ENCODE measurements around the gene PHKB. TPM values are rescaled to one million over a fixed set of nuclear protein-coding genes. Genes with fewer than 3 reads are reported as not detected.

PHKB gene
- total and polyA plus RNA-seq, 2 of the 8 experiments (the other 6 are each of a cell fraction or from before 2014, with no cell fraction given) = 18.6 to 38.3 TPM

DNA sequence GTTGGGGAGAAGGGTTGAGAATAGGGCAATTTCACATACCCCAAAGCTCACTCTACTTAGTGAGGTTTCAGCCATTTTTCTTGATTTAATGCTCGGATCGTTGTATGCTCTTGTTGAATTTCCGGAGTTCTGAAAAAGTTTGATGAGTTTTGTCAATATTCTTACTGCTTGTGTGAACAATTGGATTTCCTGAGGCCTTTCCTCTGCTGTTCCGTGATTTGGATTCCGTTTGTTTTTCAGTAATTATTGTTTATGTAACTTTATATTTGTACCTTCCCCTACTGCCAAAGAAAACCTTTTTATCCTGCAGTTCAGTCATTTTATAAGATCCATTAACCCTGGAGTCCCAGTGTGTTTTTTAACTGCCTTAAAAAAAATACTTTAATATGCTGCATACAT is 62.9 kb downstream of the PHKB start:
- H2AK5ac ChIP-seq (ENCODE audit: low read depth, low read length) = no peak overlapping the region
- no peak overlapping the region for H3K23ac ChIP-seq (ENCODE audit: insufficient read length)
- H3K79me1 ChIP-seq (ENCODE audit: low read depth, low read length) = no peaks in the 10 kb centered on the region
- H2AFZ ChIP-seq (ENCODE audit: low read length) = no peak overlapping the region
- H3K4ac ChIP-seq (replicated peaks; ENCODE audit: insufficient read length, low read depth, low read length) = no peak overlapping the region
- no peak overlapping the region for H2BK12ac ChIP-seq (ENCODE audit: low read depth, low read length)
- no peak overlapping the region for H2BK120ac ChIP-seq (replicated peaks; ENCODE audit: low read depth, low read length)
- H3K79me2 ChIP-seq (ENCODE audit: control insufficient read depth in 1 of 2, insufficient read depth in 2 of 2, low read length in 2 of 2) = no peaks in the 10 kb centered on the region
- ChIA-PET CTCF (ENCODE audit: partially characterized antibody) (no interaction called here), POLR2A (ENCODE audit: partially characterized antibody) (interaction anchor here (1.1 kb wide), 1 partner anchor 63 kb away, joined by 3 read pairs; the partner anchor contains the start of genes ITFG1 and PHKB)
- H3K18ac ChIP-seq (ENCODE audit: extremely low read depth, low read length) = no peak overlapping the region
- FAIRE-seq = no peak
- no peaks in the 10 kb centered on the region for H4K20me1 ChIP-seq (replicated peaks in 1 of 2; ENCODE audit: control insufficient read depth in 1 of 2, insufficient read depth in 2 of 2, low read length in 2 of 2)
- H3K9me3 ChIP-seq (ENCODE audit: insufficient read depth in 2 of 2, low read depth in 1 of 2, low read length in 1 of 2) = no peaks in the 10 kb centered on the region
- H2BK5ac ChIP-seq (ENCODE audit: low read depth, low read length) = no peak overlapping the region
- 91% methylated on average over 5 of the region's 5 CpGs; no CpG with 5 or more reads in 1 of the 2 experiments for WGBS, 2 experiments (ENCODE audit: extremely low coverage in 1 of 2, insufficient coverage in 1 of 2, insufficient read length in 1 of 2, insufficient replicate concordance in 2 of 2, low coverage in 1 of 2, low lambda C conversion rate in 2 of 2, missing lambda C conversion rate in 1 of 2)
- no peak overlapping the region for H3K4me2 ChIP-seq (ENCODE audit: insufficient read depth in 1 of 2, low read depth in 2 of 2, low read length in 2 of 2)
- DNase-seq (ENCODE audit: low read depth in 1 of 2, low spot score in 2 of 2) = no peak
- H3K27ac ChIP-seq (ENCODE audit: low read depth, low read length) = no peak overlapping the region
- H3K14ac ChIP-seq (ENCODE audit: insufficient read length) = no peak overlapping the region
- no peak overlapping the region for H3K4me3 ChIP-seq (ENCODE audit: extremely low read depth in 1 of 4, insufficient read depth in 2 of 4, low read depth in 3 of 4, low read length in 4 of 4)
- H2BK20ac ChIP-seq (ENCODE audit: low read length) = no peak overlapping the region
- no peaks in the 10 kb centered on the region for H3K27me3 ChIP-seq (replicated peaks in 1 of 4; ENCODE audit: control insufficient read depth in 3 of 4, extremely low read depth in 1 of 4, insufficient read depth in 3 of 4, low read length in 3 of 4)
- no peak overlapping the region for H4K91ac ChIP-seq (replicated peaks; ENCODE audit: insufficient read length, low read length)
- H3K23me2 ChIP-seq (ENCODE audit: low read depth, low read length) = no peaks in the 10 kb centered on the region
- no peaks in the 10 kb centered on the region; a peak in 1 of 7 replicates for H3K4me1 ChIP-seq (replicated peaks in 1 of 4; ENCODE audit: control insufficient read depth in 3 of 4, insufficient read depth in 4 of 4, low read length in 3 of 4)
- no peaks in the 10 kb centered on the region for H3K36me3 ChIP-seq (ENCODE audit: control insufficient read depth in 2 of 4, insufficient read depth in 4 of 4, low read length in 3 of 4)
- H4K5ac ChIP-seq (ENCODE audit: insufficient read length, low read depth, low read length) = no peak overlapping the region
- H3K56ac ChIP-seq (replicated peaks; ENCODE audit: insufficient read length, low read depth, low read length) = no peak overlapping the region
- no peak overlapping the region for H3K9ac ChIP-seq (replicated peaks in 1 of 4; ENCODE audit: extremely low read depth in 1 of 4, low read depth in 3 of 4, low read length in 3 of 4)
- H2BK15ac ChIP-seq (ENCODE audit: low read length) = no peak overlapping the region
- H4K8ac ChIP-seq (ENCODE audit: extremely low read depth, insufficient read depth, low read length) = no peak overlapping the region
- TF ChIP-seq PHF8 (conservative IDR thresholded peaks at IDR 0.05; ENCODE audit: low read depth, low read length) (no peak), ZNF274 (IDR thresholded peaks at IDR 0.05; ENCODE audit: borderline replicate concordance, extremely low read depth, low read length) (no peak), BACH1 (IDR thresholded peaks at IDR 0.05; ENCODE audit: low read length) (no peak), CHD1 (IDR thresholded peaks at IDR 0.05; ENCODE audit: low read depth, low read length) (no peak), KDM4A (IDR thresholded peaks at IDR 0.05; ENCODE audit: low read depth, low read length, severe bottlenecking) (no peak), GABPA (IDR thresholded peaks at IDR 0.05; ENCODE audit: borderline replicate concordance, insufficient read depth, low read length) (no peak)
- TF ChIP-seq, protein P1, sequence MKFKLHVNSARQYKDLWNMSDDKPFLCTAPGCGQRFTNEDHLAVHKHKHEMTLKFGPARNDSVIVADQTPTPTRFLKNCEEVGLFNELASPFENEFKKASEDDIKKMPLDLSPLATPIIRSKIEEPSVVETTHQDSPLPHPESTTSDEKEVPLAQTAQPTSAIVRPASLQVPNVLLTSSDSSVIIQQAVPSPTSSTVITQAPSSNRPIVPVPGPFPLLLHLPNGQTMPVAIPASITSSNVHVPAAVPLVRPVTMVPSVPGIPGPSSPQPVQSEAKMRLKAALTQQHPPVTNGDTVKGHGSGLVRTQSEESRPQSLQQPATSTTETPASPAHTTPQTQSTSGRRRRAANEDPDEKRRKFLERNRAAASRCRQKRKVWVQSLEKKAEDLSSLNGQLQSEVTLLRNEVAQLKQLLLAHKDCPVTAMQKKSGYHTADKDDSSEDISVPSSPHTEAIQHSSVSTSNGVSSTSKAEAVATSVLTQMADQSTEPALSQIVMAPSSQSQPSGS (IDR thresholded peaks at IDR 0.05; ENCODE audit: low read length) = no peak
- TF ChIP-seq, protein P2, sequence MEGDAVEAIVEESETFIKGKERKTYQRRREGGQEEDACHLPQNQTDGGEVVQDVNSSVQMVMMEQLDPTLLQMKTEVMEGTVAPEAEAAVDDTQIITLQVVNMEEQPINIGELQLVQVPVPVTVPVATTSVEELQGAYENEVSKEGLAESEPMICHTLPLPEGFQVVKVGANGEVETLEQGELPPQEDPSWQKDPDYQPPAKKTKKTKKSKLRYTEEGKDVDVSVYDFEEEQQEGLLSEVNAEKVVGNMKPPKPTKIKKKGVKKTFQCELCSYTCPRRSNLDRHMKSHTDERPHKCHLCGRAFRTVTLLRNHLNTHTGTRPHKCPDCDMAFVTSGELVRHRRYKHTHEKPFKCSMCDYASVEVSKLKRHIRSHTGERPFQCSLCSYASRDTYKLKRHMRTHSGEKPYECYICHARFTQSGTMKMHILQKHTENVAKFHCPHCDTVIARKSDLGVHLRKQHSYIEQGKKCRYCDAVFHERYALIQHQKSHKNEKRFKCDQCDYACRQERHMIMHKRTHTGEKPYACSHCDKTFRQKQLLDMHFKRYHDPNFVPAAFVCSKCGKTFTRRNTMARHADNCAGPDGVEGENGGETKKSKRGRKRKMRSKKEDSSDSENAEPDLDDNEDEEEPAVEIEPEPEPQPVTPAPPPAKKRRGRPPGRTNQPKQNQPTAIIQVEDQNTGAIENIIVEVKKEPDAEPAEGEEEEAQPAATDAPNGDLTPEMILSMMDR (IDR thresholded peaks at IDR 0.05; ENCODE audit: control extremely low read depth in 1 of 3, insufficient read depth in 1 of 3, low read depth in 1 of 3, low read length in 3 of 3) = no peak
- TF ChIP-seq, protein P3, sequence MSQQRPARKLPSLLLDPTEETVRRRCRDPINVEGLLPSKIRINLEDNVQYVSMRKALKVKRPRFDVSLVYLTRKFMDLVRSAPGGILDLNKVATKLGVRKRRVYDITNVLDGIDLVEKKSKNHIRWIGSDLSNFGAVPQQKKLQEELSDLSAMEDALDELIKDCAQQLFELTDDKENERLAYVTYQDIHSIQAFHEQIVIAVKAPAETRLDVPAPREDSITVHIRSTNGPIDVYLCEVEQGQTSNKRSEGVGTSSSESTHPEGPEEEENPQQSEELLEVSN (IDR thresholded peaks at IDR 0.05) = no peak

Data from H1 (cell line).